GM10248 (cell line): Measurements from ENCODE around the gene NTF3.

Experiments used
- CTCF ChIA-PET: fragments of 300-600 bp; sonication (Branson Sonifier 250); formaldehyde crosslinking; extraction: SDS; loops from one replicate; lab custom pipeline; 2021; ENCODE audit warnings: antibody characterized with exemption; lab: Yijun Ruan, JAX
- POLR2A ChIA-PET: fragments of 350-650 bp; sonication (Branson Sonifier 250); formaldehyde crosslinking; extraction: SDS; loops from one replicate; lab custom pipeline; 2020; ENCODE audit warnings: antibody characterized with exemption; lab: Yijun Ruan, JAX
- DNase-seq: peaks from one replicate; pipeline ENCODE4 v3.0.0; 2012; ENCODE audit errors: extremely low spot score
- TF ChIP-seq, protein P1 (sequence below): IDR thresholded peaks from 2 replicates; pipeline ENCODE4 v1.5.1; 2012; ENCODE audit warnings: mild to moderate bottlenecking, low read depth; ENCODE audit errors: extremely low read depth, missing control alignments, control extremely low read depth

The NTF3 gene

DNA sequence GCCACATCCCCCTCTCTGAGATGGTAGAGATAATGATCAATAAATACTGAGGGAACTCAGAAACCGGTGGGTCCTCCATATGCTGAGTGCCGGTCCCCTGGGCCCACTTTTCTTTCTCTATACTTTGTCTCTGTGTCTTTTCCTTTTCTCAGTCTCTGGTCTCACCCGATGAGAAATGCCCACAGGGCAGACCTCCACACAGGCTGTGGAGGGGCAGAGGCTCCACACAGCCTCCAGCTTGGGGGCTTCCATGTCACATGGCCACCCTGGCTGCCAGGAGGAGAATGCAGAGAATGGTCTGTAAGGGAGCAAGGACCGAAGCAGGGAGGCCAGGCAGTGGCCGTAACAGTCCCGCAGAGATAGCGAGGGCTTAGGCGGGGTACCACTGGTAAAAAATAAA, 105.9 kb downstream of the NTF3 start:
- ChIA-PET CTCF (no interaction called here), POLR2A (no interaction called here)
- TF ChIP-seq, protein P1, sequence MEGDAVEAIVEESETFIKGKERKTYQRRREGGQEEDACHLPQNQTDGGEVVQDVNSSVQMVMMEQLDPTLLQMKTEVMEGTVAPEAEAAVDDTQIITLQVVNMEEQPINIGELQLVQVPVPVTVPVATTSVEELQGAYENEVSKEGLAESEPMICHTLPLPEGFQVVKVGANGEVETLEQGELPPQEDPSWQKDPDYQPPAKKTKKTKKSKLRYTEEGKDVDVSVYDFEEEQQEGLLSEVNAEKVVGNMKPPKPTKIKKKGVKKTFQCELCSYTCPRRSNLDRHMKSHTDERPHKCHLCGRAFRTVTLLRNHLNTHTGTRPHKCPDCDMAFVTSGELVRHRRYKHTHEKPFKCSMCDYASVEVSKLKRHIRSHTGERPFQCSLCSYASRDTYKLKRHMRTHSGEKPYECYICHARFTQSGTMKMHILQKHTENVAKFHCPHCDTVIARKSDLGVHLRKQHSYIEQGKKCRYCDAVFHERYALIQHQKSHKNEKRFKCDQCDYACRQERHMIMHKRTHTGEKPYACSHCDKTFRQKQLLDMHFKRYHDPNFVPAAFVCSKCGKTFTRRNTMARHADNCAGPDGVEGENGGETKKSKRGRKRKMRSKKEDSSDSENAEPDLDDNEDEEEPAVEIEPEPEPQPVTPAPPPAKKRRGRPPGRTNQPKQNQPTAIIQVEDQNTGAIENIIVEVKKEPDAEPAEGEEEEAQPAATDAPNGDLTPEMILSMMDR: no peak
- no peak for DNase-seq
